T-helper 1 cell treated with Interleukin-12 subunit alpha and Interleukin-12 subunit beta and Interleukin-4 antibody, amounts not matched to agents 30 ng/mL and 1 ng/mL, for 36 hours (primary cell): ENCODE results near the gene STK10. TPM values are rescaled to one million over a fixed set of nuclear protein-coding genes. Genes with fewer than 3 reads are reported as not detected.

ENCODE experiments used
- intact Hi-C: fragments of 100-400 bp; cut with micrococcal nuclease; formaldehyde crosslinking; loops from one replicate; pipeline ENCODE4 v1.15.1; 2024
- total RNA-seq: library from RNA; stranded (reverse); gene quantifications from 2 replicates; pipeline ENCODE4 v1.2.3, GENCODE V29; 2022

STK10 gene
- total RNA-seq, 1 donor from 2014 or later = 226 TPM

DNA sequence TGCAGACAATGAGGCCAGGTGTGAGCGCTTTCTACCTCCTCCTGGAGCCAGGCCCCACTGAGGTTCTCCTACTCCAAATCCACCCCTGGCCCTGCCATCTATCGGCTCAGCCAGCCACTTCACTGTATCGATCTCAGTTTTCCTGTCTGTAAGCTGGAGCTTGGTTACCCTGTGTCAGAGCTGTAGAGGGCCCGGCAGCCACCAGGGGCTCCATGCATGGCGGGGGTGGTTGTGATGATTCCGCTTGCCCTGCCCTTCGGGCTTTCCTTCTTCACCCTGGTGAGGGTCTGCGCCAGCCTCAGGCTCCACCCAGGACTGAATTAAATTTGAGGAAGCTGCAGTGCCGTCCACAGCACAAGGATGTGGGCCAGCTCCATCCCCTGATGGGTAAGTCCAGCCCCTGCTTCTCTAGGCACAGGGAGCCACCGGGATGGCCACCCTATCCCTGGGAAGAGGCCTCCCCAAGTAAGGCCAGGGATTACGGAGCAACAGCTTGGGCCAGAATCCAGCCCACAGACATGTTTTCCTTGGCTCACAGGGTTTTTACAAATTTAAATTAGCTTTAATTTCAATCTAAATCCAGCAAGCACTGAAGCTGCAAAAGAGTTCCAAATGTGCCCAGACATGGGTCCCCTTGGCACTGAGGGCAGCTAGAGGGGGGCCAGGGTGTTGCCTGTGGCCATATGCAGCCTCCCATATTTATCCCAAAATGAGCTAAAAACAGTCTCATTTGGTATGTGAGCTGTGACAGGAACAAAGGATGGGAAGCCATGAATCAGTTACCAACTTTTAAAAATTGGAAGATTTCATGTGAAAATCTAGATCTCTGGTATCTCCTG, 92.4 kb downstream of the STK10 start:
- intact Hi-C loops = no loop called here

DNA sequence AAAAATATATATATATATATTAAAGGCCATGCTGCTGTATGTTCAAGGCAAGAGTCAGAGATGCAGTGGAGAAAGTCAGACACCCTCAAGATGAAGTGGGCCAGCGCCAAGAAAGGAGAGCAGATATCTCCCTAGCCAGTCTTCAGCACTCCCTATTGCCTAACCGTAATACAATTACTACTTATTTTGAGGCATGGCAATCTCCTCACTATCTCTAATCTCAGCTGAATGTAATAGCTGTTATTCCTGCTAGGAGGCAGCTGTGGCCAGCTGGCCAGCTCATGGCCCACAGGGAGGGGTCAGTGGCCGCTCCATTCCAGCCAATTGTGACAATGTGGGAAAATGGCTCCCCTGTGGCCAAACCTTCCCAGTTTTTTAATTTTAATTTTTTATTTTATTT, 94.1 kb downstream of the STK10 start:
- intact Hi-C loops = no loop called here

DNA sequence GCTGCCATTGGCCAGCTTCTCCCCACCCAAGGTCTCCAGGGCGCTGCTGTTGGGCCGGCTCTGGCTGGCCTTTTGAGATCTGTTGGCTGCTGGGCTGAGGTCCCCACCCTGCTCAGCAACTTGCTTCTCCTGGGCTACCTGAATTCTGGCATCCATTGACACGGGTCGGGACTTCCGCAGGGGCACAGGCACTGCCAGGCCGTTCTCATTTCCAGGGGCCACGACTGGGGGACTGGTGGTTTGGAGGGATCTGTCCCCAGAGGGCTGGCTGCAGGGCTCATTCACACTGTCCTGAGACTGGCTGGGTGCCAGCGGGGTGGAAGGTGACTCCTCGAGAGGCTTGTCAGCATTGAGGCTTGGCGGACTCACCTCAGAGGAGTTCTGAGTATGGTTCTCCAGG, 94.5 kb downstream of the STK10 start:
- intact Hi-C loops = no loop called here

DNA sequence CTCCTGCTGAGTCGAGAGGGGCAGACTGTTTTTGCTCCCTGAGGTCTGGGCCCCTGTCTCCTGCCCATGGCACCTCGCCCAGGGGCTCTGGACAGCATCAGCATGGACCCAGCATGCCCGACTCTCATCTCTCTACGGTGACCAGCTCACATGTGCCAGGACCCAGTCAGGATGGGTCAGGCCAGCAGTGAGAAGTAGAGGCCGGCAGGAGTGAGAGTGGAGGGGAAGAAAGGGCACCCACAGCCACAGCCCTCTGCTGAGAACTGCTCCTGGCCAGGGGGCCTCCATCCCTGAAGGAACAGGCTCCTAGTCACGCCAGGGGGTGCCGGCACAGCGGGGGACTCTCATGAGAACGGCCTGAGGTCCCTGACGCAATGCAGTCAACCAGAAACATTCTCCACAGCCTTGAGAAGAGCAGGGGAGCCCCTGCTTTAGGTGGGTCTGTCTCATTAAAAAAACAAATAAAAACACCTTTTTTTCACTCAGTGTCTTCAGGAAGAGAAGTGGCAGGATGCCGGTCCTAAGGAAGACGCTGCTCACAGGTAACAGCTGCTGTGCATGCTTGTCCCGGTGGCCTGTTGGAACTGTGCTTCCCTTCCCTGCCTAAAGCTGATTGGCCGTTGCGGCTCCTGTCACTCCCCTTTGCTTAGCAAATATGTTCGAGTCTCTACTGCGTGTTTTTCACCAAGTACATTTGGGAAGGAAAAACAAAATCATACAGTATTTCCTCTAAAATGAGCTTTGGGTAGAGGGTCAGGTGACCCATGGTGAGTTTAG, 95.9 kb downstream of the STK10 start:
- intact Hi-C loops = no loop called here

DNA sequence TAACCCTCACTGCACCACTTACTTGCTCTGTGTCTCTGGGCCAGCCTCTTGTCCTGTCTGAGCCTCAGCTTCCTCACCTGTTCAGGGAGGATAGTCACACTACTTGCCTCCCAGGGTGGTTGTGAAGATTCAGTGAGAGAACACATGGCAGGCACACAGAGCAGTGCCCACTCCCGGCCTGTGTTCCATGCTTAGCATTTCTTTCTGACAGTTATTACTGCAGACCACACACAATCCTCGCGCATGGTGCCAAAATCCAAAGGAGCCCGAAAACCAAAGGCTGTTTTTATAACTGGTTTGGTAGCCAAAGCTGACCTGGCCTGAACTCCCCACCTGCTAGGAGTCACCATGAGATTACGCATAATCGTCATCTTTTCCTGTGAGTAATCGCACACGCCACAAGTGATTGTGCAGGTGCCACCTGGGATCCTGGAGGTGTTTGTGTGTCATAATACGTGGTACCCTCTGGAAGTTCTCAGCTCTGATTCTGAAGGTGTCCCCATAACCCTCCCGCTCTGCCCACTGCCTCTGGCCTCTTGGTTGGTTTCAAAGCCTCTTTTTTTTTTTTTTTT, 97.0 kb downstream of the STK10 start:
- intact Hi-C loops = no loop called here

DNA sequence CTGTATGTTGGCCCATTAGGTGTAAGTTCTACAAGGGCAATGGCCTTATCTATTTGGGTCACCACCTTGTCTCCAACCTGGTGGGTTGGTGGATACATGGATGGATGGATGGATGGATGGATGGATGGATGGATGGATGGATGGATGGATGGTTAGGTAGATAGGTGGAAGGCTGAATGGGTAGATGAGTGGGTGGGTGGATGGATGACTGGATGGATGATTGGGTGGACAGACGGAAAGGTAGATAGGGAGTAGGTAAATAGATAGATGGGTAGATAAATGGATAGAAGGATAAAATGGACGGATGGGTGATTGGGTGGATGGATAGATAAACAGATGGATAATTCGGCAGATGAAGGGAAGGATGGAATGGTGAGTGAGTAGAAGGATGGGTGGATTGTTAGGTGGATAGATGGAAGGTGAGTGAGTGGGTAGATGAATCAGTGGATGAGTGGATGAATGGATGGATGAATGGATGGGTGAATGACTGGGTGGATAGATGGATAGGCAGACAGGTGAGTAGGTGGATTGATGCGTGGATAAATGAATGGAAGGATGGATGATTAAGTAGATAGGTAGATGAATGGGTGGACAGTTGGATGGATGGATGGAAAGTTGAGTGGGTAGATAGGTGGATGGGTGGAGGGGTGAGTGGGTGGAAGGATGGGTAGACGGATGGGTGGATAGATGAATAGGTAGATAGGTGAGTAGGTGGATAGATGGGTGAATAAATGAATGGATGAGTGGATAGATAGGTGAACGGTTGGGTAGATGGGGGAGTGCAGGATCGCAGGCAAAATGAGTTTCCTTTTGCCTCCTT, 98.5 kb downstream of the STK10 start:
- intact Hi-C loops = no loop called here

DNA sequence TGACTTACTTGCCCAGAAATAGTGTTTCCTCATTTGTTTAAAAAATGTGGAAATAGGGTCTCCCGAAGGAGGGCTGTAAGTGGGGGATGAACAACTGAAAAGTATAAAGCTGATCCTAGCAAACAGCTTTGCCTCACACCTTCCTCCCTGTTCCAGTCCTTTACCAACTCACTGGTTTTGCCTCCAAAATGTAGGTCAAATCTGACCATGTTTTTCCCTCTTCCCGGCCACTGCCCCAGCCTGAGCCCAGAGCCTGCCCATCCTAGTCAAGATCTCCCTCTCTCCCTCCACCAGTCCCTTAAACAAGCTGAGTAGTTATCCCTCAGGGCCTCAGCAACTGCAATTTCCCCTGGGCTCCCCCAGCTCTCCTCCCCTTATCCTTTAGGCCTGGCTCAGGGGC, 99.2 kb downstream of the STK10 start:
- intact Hi-C loops = no loop called here

DNA sequence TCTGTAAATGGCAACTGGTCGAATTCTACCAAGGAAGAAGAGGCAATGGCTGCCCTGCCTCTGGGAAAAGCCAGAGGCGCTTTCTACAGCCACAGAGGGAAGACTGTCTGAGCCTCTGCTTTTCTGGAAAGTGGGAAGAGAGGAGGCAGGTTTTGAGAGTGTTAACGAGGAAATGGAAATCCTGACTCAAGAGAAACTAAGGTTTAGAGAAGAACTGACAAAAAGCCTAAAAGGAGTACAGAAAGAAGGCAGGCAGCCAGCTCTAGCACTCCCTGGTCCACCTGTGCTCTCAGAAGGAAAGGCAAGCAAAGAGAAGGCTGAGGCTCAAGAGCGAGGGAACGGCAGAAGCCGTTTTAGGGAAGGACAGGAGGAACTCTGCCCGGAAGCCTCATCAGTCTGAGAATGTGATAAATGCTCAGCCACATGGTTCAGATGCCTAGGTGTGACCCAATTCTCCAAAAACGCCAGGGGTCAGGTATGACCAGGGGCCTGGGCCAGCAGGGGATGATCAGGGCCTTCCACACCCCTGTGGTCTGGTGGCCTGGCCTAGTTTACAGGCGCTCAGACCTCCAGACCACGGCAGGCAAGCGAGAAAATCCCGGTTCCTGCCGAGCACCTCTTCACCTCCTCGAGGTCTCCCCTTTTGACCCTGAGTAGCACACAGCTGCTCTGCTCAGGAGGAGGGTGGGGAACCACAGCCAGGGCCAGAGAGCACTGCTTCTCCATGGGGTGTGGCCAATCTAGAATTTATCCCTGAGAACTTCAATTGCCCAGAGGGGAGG, 101.6 kb downstream of the STK10 start:
- intact Hi-C loops = no loop called here

DNA sequence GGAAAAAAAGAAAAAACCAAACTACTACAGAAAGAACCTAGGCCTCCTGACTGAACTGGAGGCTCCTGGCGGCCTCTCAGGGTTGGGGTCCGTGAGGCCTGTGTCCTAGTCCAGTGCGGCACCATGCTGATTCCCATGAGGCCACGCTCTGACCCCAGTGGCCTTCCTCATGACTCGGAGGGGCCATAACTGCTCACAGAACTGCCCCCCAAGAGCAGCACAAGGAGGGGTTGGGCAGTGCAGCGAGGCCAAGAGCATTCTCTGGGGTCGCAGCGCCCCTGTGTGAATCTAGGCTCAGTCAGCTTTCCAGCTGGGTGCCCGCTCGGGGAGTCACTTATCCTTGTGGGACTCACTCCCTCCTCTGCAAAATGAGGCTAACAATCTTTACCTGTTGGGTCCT, 102.3 kb downstream of the STK10 start:
- intact Hi-C loops = no loop called here

DNA sequence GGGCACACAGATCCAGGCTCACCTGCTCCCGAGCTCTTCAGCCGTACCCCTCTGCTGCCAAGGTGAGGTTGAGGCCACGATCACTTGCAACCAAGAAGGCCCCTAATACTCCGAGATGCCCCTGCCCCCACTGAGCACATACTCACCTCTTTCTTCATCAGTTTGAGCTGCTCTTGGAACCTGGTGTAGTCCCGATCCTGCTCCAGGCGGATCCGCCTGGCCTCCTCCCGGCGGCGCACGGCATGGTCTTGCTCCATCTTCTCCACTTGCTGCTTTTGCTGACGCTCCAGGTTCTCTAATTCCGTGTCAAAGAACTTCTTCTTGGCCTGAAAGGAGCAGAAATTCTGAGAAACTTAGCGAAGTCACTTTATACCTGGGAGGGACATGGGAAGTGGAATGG, 105.8 kb downstream of the STK10 start:
- intact Hi-C loops = no loop called here

DNA sequence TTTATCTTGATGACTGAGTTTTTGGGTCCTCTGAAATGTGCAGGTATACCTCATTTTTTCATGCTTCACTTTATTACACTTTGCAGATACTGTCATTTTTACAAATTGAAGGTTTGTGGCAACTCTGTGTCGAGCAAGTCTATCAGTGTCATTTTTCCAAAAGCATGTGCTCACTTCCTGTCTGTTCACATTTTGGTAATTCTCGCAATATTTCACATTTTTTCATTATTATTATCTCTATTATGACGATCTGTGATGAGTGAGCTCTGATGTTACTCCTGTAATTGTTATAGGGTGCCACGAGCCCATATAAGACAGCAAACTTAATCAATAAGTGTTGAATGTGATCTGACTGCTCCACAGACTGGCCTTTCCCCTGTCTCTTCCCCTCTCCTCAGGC, 108.1 kb downstream of the STK10 start:
- intact Hi-C loops = no loop called here

DNA sequence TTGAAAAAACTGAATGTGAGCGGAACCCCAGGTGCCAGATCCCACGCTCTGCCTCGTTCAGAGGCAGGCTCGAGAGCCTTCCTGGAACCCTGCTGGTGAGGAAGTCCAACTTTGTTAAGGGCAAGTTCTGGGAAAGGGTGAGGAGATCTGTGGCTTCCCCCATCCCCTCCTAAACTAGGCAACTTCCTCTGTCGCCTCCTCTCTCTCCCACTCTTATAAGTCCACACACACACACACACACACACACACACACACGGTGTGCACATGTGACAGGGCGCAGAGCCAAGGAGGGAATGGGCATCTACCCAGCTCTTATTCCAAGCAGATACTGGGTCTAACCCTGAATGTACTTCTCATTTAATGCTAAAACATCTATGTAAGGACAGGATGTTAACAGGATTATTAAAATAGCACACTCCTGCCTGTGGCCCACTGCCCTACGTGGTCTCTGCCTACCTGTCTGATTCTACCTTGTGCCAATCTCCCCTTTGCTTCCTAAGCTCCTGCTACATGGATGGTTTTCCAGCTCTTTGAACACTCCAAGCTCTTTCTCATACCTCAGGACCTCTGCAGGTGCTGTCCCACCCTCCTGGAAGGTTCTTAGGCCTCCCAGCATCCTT, 109.2 kb downstream of the STK10 start:
- intact Hi-C loops = no loop called here

DNA sequence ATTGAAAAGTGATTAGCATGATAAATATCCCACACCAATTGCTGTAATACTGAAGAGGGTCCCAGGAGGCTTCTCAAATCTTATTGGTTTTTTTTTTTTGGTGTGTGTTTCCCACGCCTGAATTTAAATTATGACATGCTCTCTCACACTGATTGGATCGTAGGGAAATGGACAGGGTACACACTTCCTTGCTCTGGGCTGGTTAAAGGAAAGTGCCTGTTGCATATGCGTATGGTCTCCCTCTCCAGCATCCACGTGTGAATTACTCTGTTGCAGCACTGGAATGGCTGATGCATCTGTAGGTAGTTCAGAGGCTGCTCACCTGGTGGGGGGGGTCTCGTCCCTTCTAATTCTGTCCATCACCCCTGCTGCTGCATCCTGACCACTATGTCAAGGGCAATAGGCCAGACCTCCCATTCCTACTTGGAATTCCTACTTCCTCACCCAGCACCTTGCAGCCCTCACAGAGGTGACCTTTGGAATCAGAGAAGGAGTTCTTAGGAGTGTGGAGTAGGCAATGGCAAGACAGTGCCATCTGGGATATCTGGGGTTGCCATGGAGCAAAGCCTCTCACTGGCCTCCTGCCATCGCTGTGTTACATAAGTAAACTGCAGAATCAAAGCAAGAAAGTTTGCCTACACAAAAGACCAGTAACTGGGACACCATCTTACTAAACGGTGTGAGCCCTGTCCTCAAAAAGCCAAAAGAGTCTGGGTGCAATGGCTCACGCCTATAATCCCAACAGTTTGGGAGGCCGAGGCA, 110.2 kb downstream of the STK10 start:
- intact Hi-C loops = no loop called here

DNA sequence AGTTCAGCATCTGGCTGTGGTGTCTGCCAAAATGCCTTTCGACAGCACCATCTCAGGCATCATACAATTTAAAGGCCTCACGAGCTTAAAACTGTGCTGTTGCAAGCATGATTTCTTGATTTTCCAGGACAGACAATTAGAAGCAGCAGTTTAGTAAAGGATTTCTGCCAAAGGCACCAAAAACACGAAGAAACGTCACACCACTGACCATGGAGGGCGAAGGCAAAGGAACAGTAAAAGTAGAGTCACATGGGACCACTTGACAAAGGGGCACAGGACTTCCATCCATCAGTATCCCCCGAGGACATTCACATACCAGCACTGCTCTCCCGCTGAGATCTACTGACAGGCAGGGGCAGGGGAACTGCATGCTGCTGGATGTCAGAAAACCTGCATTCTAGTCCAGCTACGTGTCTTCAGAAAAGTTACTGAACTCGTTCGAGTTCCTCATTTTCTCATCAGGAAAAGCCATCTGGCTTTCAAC, 111.2 kb downstream of the STK10 start:
- intact Hi-C loops = no loop called here

DNA sequence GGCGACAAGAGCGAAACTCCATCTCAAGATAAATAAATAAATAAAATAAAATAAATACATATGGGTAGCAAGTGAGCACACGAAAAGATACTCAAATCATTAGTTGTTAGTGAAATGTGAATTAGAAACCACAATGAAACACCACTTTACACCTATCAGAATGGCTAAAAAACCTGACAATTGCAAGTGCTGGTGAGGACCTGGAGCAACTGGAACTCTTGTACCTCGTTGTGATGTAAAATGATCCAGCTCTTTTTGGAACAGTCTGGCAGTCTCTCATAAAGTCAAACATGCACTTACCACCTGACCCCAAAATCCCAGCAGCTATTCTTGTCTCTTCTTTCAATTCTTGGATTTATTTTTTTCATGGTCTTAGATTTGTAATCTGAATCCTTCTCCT, 112.4 kb downstream of the STK10 start:
- intact Hi-C loops = no loop called here

DNA sequence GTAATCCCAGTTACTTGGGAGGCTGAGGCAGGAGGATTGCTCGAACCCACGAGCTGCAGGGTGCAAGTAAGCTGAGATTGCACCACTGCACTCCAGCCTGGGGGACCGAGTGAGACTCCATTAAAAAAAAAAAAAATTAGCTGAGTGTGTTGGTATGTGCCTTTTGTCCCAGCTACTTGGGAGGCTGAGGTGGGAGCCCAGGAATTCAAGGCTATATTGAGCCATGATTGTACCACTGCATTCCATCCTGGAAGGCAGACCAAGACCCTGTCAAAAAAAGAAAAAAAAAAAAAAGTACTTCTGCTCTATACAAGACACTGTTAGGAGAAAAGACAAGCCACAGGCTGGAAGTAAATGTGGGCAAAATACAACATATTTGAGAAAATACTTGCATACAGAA, 113.1 kb downstream of the STK10 start:
- intact Hi-C loops = no loop called here

DNA sequence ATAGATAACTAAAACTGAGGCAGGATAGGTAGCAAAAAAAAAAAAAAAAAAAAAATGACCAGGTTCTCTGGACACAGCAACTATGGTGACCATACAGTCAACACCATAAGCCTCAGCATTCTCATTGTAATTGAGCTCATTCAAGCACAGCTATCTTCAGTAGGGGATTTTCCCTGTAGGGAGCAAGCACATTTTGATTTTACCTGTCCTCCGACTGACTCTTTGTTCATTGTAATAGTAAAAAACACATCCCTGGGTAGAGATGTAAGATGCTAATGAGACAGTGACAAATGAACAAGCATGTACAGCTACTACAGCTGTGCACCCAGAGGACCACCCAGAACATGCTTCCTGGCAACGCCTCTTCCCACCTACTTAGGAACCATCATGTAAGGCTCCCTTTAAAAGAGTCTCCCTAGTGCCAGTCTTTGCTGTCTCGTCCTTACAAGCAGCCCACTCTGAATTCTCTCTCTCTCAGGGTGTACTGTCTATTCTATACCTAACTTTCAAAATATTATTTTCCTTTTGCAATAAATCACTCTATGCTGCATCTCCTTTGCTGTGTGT, 116.6 kb downstream of the STK10 start:
- intact Hi-C loops = no loop called here

DNA sequence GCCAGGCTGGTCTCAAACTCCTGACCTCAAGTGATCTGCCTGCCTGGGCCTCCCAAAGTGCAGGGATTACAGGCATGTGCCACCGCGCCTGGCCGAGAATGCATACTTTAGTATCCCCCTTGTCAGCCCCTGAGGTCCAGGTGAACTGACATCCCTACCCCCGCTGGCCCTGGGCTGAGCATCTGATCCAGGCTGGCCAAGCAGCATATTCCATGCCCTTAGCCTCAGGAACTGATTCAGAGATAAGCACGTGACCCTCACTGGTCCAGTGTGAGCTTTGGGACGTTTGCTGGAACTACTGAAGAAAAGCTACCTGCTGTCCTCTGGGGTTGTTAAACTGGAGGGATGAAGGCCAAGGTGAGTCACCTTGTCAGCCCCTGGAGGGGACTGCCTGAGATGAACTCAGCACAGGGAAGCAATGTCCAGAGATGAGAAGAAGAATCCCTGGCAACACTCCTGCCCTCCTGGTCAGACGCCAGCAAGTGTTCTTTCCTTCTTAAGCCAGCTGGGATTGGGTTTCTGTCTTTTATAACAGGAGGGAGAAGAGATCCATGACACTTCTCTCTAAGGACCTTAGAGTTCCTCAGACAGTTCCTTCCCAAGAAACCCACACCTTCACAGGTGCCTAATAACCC, 122.5 kb downstream of the STK10 start:
- intact Hi-C loops = loop anchor here (1.0 to 2.0 kb wide), 7 partner anchors 46 to 677 kb away; partner anchors contain the start of genes FBXW11 and STK10
